ENCODE results near the gene DLK2. TPM values are rescaled to one million over a fixed set of nuclear protein-coding genes. Genes with fewer than 3 reads are reported as not detected.

DLK2 gene, protein sequence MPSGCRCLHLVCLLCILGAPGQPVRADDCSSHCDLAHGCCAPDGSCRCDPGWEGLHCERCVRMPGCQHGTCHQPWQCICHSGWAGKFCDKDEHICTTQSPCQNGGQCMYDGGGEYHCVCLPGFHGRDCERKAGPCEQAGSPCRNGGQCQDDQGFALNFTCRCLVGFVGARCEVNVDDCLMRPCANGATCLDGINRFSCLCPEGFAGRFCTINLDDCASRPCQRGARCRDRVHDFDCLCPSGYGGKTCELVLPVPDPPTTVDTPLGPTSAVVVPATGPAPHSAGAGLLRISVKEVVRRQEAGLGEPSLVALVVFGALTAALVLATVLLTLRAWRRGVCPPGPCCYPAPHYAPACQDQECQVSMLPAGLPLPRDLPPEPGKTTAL
- 1 to 10 TPM in 2 of 3 donors, not detected in 1; 3.6 to 8.9 TPM for total RNA-seq

DNA sequence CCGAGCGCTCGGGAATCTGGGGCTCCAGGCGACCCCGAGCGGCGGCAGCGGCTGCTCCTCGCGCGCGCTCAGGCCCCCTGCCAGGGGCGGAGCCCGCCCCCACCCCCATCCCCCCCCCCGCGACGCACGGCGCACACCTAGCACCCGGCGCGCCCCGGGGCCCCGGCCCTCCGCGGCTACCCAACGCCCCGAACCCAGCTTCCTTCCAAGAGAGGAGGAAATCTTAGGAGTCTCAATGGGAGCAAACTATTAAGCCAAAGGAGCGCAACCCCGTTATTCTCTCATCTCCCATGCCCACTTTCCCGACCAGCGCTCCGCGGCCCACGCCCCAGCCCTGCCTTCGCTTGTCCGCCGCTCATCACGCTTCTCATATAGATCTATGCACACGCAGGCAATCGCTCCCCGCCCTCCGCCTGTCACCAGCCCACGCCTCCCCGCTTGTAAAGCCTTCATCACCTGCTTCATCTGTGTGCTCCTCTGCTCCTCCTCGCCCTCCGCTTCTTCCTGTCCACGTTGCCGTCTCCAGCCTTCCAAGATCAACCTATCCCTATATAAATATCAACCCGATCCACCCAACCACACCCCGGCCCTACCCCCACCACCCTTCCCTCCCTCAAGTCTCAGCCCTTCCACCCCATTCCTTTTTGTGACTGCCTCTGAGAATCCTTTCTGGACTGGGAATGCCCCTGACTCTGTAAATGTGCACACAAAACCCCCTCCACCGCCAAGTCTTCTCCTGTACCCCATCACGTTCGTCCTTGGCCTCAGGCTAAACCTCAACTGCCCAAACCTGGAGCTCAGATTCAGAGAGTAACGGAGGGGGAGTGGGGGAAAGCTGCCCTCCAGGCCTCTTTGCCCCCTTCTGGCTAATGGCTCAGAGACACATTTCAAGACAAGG lies at the start of gene DLK2:
DLK2 (minus strand) TSS at position 18 of the 898 bp plus-strand sequence. CDS start 723 bp downstream, outside the sequence.
- Histone ChIP-seq H3K4me3 (peak within 1 kb of the TSS; percentile 39 to 84 (median 59)), H3K27ac (peak within 1 kb of the TSS; percentile 46 to 61), H3K27me3 (peaks cover 0 to 2% of the 10 kb centered on the region in 2 donors), H3K36me3 (no peaks in the 10 kb centered on the region), H3K4me1 (no peaks in the 10 kb centered on the region), H3K9me3 (no peaks in the 10 kb centered on the region)
- intact Hi-C loops (cut with DNase I; ENCODE audit: low total_unique reads) = loop anchor here (10.0 kb wide), 1 partner anchor 49 kb away; no protein-coding TSS in a partner anchor
- TF ChIP-seq, protein P1, sequence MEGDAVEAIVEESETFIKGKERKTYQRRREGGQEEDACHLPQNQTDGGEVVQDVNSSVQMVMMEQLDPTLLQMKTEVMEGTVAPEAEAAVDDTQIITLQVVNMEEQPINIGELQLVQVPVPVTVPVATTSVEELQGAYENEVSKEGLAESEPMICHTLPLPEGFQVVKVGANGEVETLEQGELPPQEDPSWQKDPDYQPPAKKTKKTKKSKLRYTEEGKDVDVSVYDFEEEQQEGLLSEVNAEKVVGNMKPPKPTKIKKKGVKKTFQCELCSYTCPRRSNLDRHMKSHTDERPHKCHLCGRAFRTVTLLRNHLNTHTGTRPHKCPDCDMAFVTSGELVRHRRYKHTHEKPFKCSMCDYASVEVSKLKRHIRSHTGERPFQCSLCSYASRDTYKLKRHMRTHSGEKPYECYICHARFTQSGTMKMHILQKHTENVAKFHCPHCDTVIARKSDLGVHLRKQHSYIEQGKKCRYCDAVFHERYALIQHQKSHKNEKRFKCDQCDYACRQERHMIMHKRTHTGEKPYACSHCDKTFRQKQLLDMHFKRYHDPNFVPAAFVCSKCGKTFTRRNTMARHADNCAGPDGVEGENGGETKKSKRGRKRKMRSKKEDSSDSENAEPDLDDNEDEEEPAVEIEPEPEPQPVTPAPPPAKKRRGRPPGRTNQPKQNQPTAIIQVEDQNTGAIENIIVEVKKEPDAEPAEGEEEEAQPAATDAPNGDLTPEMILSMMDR (IDR thresholded peaks at IDR 0.05) = no peak
- no peak for TF ChIP-seq POLR2A (IDR thresholded peaks at IDR 0.05)
- TF ChIP-seq POLR2AphosphoS5 (IDR thresholded peaks at IDR 0.05) = no peak
- no peak for DNase-seq (ENCODE audit: low spot score in 2 of 2)

DNA sequence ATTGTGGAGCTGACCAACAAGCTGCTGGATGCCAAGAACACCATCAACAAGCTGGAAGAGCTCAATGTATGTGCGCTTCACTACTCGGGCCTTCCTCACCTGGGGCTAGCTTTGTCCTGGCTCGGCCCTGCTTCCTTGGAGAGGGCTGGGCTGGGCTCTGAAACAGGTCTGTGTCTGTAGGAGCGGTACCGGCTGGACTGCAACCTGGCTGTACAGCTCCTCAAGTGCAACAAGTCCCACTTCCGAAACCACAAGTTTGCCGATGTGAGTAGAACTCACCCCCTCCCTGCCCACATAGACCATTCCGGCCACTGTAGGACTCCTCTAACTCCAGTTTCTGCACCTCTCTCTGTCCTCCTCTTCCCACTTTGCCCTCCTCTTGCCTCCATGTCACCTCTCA lies 48.1 kb upstream of the DLK2 start:
- intact Hi-C loops (cut with DNase I; ENCODE audit: low total_unique reads) = loop anchor here (10.0 kb wide), 2 partner anchors 49 to 139 kb away; partner anchors contain the start of genes DLK2 and ZNF318
- H3K36me3 ChIP-seq = peaks cover 4% of the 10 kb centered on the region
- no peak for DNase-seq (ENCODE audit: low spot score in 2 of 2)

DNA sequence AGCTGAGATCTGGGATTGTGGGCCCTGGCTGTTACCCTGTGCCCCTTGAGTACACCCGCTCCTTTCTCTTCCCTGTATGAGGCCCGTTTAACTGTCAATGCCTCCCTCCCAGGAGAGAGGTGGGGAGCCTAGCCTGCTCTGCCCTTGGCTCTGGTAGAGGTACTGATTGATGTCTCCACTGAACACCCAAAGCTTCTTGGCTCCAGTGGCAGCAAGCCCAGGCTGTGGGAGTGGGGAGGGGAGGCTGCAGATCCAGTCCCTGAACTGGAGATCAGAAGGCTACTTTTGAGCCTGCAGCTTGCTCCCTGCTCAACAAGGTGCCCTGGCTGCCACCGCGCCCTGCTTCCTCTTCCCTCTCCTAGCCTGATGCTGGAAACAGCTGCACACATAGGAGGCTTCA lies 47.3 kb upstream of the DLK2 start:
- H3K9me3 ChIP-seq = no peaks in the 10 kb centered on the region
- TF ChIP-seq, protein P1 (IDR thresholded peaks at IDR 0.05) = no peak
- TF ChIP-seq POLR2AphosphoS5 (IDR thresholded peaks at IDR 0.05) = no peak
- TF ChIP-seq POLR2A (IDR thresholded peaks at IDR 0.05) = no peak
- no peak for DNase-seq (ENCODE audit: low spot score in 2 of 2)
- H3K36me3 ChIP-seq = peaks cover 4% of the 10 kb centered on the region
- intact Hi-C loops (cut with DNase I; ENCODE audit: low total_unique reads) = loop anchor here (10.0 kb wide), 2 partner anchors 48 to 138 kb away; partner anchors contain the start of genes DLK2 and ZNF318
- no peaks in the 10 kb centered on the region for H3K27me3 ChIP-seq
- H3K4me3 ChIP-seq = no peak overlapping the region
- H3K4me1 ChIP-seq = no peaks in the 10 kb centered on the region
- H3K27ac ChIP-seq = no peak overlapping the region

More for the DNA sequence above, 48.1 kb upstream of the DLK2 start:
- Histone ChIP-seq H3K4me3 (no peak overlapping the region), H3K27me3 (no peaks in the 10 kb centered on the region), H3K27ac (no peak overlapping the region), H3K9me3 (no peaks in the 10 kb centered on the region), H3K4me1 (no peaks in the 10 kb centered on the region)
- TF ChIP-seq POLR2A (IDR thresholded peaks at IDR 0.05) (no peak), POLR2AphosphoS5 (IDR thresholded peaks at IDR 0.05) (no peak)
- TF ChIP-seq, protein P1 (IDR thresholded peaks at IDR 0.05) = no peak

DNA sequence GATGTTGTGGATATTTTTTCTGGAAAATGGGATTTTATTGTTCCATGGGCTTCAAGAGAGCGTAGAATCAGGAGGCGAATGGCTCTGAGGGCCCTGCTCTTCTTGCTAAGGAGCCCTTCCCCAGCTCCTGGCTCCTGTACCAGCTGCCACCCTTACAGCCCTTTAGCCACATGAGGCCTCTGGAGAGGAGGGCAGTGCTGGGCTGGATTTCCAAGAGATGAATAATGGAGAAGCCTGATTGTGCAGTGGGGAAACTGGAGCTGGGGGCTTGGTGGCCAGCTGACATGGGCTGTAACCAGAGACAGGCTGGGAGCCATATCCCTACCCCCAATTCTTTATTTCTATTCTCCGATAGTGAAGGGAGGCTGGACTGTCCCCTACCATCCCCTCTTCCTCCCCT lies 45.6 kb upstream of the DLK2 start:
- Histone ChIP-seq H3K9me3 (no peaks in the 10 kb centered on the region), H3K36me3 (peaks cover 4% of the 10 kb centered on the region), H3K27me3 (no peaks in the 10 kb centered on the region), H3K4me3 (no peak overlapping the region), H3K4me1 (peaks cover 0 to 5% of the 10 kb centered on the region in 2 donors), H3K27ac (no peak overlapping the region)
- no peak for DNase-seq (ENCODE audit: low spot score in 2 of 2)
- no peak for TF ChIP-seq POLR2AphosphoS5 (IDR thresholded peaks at IDR 0.05)
- TF ChIP-seq, protein P1 (IDR thresholded peaks at IDR 0.05) = no peak
- TF ChIP-seq POLR2A (IDR thresholded peaks at IDR 0.05) = no peak
- intact Hi-C loops (cut with DNase I; ENCODE audit: low total_unique reads) = loop anchor here (10.0 kb wide), 2 partner anchors 46 to 136 kb away; partner anchors contain the start of genes DLK2 and ZNF318
